Measurements from ENCODE around the gene PPP1R1C.

PPP1R1C gene

GRCh38 chr2:182166406-182166805, 180.8 kb downstream of the PPP1R1C start:
- POLR2A ChIA-PET = no interaction called here
- TF ChIP-seq CTCF (IDR thresholded peaks at IDR 0.05; ENCODE audit: insufficient read depth, low read length, missing control alignments) = no peak

GRCh38 chr2:182166841-182167240, 181.2 kb downstream of the PPP1R1C start:
- DNase-seq (ENCODE audit: low read depth, low spot score) = no peak
- ChIA-PET CTCF (interaction anchor here (1.2 kb wide), 1 partner anchor 485 kb away, joined by 3 read pairs; no protein-coding TSS in a partner anchor), POLR2A (no interaction called here)
- H3K4me3 ChIP-seq (ENCODE audit: low read depth, low read length) = no peak overlapping the region
- TF ChIP-seq CTCF (IDR thresholded peaks at IDR 0.05; ENCODE audit: insufficient read depth, low read length, missing control alignments) = no peak

More at GRCh38 chr2:182166406-182166805, 180.8 kb downstream of the PPP1R1C start:
- no peak overlapping the region for H3K4me3 ChIP-seq (ENCODE audit: low read depth, low read length)
- DNase-seq (ENCODE audit: low read depth, low spot score) = no peak
- CTCF ChIA-PET = interaction anchor here (1.2 kb wide), 1 partner anchor 486 kb away, joined by 3 read pairs; no protein-coding TSS in a partner anchor

All from AG04449 (cell line).